Activated CD8-positive, alpha-beta memory T cell treated with anti-CD3 and anti-CD28 coated beads for 24 hours (primary cell): ENCODE data around the gene PNKP.

Experiments used
- DNase-seq: peaks from one replicate; pipeline ENCODE4 v3.0.0-alpha.2; 2020

Gene PNKP

DNA sequence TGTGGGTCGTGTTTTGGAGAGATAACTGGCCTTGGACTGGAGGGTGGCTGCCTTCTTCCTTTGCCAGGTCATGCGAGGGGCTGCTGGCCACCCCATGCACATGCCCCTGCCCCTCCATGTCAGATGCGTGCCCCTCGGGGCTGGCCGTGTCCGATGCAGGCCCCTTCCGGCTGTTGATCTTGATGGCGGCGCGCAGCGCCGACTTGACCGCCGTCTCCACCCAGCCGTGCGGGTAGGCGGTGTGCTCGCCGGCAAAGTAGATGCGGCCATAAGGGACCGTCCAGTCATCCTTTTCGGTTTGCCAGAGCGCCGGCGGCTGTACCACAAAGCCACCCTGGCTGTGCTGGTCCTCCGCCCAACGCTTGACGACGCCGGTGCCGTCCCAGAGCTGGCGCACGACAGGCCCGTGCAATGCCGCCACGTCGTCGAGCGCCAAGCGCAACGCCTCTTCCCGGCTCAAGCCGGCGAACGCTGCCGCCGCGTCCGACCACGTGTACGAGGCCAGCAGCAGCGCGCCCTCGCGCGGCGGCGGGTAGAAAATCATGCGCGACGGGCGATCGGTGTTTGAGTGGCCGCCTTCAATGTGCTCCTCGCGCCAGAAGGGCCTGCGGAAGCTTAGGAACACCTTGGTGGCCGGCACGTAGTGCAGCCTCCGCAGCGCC is 22.4 kb upstream of the PNKP start:
- peak; percentile 88 for DNase-seq

- DNase-seq, result no peak
Observed at GRCh38 chr19:49889038-49889686, 21.8 kb upstream of the PNKP start.

DNA sequence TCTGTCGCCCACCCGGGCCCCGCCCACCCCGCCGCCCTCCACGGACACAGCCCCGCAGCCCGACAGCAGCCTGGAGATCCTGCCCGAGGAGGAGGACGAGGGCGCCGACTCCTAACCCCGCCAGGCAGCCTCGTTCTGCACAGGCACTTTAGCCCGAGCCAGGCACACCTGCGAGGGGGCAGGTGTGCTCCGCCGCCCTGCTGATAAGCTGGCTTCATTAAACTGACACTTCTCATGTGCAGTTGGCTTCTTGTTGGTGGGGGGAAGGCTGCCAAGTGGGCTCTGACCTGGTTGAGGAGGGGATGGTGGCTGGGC is 21.1 kb upstream of the PNKP start:
- no peak for DNase-seq

GRCh38 chr19:49887665-49888509 is 20.5 kb upstream of the PNKP start:
- no peak for DNase-seq

DNA sequence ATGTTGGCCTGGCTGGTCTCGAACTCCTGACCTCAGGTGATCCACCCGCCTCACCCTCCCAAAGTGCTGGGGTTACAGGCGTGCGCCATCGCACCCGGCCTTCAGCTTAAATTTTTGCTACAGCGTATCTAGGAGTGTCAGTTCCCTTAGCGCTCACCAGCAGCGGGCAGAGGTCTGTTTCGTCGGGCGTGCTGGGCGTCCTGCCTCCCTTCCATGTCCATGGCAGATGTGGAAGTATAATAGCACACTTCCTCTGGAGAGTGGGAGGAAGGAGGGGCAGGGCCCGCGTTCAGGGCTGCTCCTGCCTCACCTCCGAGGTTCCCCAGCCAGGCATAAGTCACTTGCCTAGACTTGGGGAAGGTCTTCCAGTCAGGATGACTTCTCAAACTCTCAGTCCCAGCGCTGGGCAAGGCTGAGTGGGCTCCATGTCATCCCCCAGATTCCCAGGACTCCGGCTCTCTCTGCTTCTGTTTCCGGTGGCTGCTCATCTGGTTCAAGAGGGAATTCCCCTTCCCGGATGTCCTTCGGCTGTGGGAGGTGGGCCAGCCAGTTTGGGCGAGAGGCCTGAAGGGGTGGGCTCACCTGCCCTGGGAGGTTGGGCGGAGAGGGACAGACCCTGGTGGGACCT is 19.8 kb upstream of the PNKP start:
- DNase-seq, result no peak

GRCh38 chr19:49884760-49885159 is 17.4 kb upstream of the PNKP start:
- no peak for DNase-seq

GRCh38 chr19:49884109-49884508 is 16.7 kb upstream of the PNKP start:
- no peak for DNase-seq

GRCh38 chr19:49883094-49883493 is 15.7 kb upstream of the PNKP start:
- no peak for DNase-seq

DNA sequence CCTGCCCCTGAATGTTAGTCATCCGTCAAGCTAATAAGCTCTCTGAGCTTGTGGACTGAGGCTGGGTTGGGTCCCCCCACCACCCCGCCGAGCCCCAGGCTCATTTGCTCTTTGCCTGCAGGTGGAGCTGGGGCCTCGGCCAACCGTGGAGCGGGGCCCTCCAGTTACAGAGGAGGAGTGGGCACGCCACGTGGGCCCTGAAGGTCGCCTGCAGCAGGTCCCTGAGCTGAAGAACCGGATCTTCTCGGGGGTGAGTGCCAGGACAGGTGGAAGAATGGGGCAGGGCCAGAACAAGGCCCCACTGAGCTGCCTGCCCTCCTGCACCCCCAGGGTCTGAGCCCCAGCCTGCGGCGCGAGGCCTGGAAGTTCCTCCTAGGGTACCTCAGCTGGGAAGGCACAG is 15.3 kb upstream of the PNKP start:
- no peak for DNase-seq

DNA sequence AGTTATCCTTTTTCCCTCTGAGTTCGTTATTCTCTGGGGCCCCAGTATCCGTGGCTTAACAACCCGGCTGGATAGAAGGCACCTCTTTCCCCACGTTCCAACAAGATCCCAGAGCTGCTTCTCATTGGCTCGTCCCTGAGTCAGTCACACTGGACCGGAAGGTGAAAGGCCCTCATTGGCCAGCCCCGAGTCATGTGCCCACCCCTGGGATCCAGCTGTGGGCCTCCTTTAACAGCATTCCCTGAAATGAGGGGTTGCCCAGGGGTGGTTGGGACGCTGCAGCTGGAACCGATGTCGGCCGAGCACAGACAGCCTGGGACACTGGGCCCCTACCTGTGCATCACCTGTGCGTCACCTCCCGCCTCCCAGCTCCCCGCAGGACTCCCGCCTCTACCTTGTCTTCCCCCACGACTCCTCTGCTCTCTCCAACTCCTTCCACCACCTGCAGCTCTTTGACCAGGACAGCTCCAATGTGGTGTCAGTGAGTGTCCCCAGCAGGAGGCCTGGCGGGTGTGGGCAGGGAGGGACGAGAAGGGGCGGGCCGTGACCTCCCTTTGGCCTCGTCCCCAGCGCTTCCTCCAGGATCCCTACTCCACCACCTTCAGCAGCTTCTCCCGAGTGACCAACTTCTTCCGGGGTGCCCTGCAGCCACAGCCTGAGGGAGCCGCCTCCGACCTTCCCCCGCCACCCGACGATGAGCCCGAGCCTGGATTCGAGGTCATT is 14.5 kb upstream of the PNKP start:
- no peak for DNase-seq

DNA sequence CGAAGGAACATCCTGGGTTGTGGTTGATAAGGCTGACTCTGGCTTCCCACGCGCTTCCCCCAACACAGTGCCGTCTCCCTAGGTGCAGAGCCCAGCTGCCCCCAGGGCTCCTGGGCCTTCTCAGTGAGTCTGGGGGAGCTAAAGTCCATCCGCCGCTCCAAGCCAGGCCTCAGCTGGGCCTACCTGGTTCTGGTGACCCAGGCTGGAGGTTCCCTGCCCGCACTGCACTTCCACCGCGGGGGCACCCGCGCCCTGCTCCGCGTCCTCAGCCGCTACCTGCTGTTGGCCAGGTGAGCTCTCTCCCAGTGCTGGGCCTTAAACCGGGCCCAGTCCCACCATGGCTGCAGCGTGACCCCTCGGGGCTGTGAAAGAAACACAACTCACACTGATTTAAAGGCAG is 13.8 kb upstream of the PNKP start:
- no peak for DNase-seq

DNA sequence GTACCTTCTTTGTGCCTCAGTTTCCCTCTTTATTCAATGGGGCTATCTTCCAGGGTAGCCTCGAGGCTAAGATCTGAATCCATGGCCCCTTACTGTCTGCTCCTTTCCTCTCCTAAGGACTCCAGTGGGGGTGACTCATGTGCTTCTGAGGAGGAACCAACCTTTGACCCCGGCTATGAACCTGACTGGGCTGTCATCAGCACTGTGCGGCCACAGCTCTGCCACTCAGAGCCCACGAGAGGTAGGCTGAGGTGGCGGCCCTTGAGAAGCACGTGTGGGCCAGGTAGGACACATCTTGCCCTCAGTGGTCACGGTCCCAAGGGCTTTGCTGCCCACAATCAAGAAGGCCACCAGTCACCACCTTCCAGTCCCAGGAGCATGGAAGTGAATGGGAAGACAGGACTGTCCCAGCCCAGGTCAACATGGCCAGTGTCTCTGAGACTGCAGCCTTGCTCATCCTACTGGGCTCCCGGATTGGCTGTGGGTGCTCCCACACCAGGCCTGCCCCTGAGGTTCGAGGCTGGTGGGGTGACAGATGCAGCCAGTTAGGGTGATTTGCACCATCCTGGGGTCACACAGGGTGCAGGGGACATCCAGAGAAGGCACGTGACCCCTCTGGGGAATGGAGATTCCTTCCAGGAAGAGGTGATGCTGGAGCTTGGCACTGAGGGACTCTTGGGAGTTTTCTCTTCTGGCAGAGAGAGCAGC is 12.9 kb upstream of the PNKP start:
- DNase-seq, result no peak

DNA sequence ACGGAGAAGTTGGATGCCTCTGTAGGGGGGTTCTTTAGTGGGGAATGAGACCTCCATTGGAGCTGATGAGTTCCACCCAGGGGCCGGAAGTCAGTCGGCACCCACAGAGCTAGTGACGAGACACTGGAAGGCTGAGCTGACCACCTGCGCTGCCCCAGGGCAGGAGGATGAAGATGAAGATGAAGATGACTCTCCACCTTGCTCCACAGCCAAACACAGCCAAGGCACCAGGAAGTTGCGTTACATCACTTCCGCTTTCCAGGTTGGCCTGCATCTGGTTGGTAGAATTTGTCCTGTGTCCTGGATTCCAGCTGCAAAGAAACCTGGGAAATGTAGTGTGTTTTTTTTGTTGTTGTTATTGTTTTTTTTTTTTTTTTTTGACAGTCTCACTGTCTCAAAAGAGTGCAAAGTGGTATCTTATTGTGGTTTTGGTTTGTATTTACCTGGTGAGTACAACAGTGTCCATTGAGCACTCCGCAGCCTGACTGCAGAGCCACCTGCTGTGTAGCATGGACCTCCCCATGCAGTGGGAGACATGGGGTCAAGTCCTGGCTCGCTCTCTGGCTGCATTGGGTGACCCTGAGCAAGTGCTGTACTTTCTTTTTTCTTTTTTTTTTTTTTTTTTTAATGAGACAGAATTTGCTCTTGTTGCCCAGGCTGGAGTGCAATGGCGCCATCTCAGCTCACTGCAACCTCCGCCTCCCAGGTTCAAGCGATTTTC is 12.0 kb upstream of the PNKP start:
- no peak for DNase-seq

- no peak for DNase-seq
Observed at GRCh38 chr19:49878744-49879070, 11.3 kb upstream of the PNKP start.

DNA sequence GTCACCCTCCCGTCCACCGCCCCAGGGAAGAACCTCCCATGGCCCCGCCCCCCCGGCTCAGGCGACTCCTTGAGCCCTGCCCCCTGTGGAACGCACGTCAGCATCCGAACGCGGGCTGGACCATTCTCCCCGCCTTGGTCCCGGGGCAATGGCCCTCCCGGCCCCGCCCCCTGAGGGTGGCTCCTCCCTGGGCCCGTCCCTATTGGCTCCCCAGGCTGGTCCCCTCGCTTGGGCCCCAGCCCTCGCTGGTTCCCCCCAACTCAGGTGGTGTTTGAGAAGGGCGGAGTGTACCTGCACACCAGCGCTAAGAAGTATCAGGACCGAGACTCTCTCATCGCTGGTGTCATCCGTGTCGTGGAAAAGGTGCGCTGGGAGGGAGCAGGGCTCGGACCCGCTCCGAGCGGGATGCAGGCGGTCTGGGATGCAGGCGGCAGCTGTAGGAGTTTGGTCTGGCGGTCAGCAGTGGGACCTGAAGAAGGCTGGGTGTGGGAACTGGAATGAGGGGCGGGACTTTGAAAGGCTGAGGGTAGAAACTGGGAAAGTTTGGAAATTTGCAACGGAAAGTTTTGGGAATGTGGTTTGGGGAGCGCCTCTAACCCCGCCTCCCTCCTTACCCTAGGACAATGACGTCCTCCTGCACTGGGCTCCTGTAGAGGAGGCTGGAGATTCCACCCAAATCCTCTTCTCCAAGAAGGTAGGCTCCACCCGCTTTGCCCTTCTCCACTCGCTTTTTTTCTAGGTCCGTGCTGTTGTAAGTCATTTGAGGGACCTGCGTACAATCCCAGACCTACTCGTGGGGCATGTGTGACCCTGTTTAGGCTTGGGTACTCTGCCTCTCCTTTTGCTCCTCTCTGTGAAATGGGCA is 10.7 kb upstream of the PNKP start:
- no peak for DNase-seq

DNA sequence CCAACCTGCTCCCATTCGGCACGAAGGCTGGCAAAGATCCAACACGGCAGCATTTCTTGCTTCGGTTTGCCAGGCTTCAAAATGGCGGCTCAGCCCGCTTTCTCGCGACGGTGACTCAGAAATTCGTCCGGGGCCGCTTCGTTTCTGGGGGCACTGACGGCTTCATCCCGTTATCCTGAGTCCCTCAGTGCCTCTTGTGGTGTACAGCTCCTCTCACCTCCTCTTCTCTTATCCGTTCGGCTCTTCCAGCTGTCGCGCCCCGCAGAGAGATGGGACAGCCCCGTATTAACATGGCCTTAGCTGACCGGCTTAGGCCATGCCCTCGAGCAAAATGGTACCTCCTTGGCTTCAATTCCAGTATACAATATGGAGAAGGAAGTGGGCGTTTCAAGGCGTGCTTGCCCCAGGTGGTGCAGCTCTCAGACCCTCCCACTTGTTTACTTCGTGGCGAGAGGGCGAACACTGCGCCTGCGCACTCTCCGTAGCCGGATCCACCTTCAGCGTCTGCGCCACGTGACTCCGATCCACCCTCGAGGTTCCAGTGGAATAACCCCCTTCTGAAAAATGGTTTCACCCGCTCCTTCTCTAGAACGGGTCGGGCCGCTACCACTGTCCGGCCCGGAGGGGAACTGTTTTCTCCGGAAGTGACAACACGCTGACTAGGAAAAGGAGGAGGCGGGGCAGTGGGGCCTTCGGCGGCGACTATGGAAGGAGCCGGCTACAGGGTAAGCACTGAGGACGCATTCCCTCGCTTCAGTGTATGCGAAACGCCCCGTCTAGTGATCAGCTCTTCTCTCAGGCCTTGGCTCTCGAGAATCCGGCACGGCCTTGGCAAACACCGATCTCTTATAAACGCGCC is 9.9 kb upstream of the PNKP start, which contains the start of the genes AKT1S1 and TBC1D17:
Gene AKT1S1 (minus strand): TSS at position 336 of the 859 bp plus-strand sequence. CDS start 4,060 bp downstream, outside the sequence.
Gene TBC1D17 (plus strand): TSS at position 683 of the 859 bp plus-strand sequence. CDS start 22 bp downstream, at position 705.
- peak; percentile 99 for DNase-seq

- peak; percentile 98 for DNase-seq
Observed at GRCh38 chr19:49876422-49877019, 9.1 kb upstream of the PNKP start.

GRCh38 chr19:49875857-49876421 is 8.6 kb upstream of the PNKP start:
- DNase-seq, result peak; percentile 86

DNA sequence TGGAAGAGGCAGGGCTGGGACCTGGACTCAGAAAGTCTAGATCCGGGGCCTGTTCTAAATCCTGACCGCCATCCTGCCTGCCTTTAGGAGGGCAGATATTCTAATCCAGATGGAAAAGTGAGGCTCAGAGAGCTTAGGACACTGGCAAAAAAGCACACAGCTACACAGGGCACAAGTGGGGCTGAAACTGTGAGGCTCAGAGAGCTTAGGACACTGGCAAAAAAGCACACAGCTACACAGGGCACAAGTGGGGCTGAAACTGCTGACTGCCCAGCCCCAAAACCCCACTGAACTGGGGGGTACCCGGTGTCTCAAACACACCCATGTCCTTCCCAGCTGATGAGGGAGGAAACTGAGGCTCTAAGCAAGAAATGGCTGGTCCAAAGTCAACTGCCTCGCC is 7.8 kb upstream of the PNKP start:
- no peak for DNase-seq
